GM13977 (cell line): ENCODE data around the gene WBP2.
A peak's percentile ranks its signal among the peaks of the same experiment; 100 is the strongest.

ENCODE experiments used
- DNase-seq: peaks from one replicate; pipeline ENCODE4 v3.0.0; 2012; ENCODE audit warnings: low spot score
- CTCF ChIP-seq: IDR thresholded peaks from 2 replicates; pipeline ENCODE4 v1.5.1; 2012; ENCODE audit warnings: mild to moderate bottlenecking, control low read depth; ENCODE audit not compliant: insufficient read depth; ENCODE audit errors: extremely low read depth, missing control alignments
- in situ Hi-C: fragments of 300-500 bp; cut with MboI; formaldehyde crosslinking; loops from one replicate; pipeline ENCODE4 v1.12.0; 2022; ENCODE audit warnings: low sequenced_read_pairs, low pct_unique_long_range_greater_than_20kb, mixed read lengths, inconsistent platforms; ENCODE audit not compliant: unreplicated experiment

WBP2 gene

DNA sequence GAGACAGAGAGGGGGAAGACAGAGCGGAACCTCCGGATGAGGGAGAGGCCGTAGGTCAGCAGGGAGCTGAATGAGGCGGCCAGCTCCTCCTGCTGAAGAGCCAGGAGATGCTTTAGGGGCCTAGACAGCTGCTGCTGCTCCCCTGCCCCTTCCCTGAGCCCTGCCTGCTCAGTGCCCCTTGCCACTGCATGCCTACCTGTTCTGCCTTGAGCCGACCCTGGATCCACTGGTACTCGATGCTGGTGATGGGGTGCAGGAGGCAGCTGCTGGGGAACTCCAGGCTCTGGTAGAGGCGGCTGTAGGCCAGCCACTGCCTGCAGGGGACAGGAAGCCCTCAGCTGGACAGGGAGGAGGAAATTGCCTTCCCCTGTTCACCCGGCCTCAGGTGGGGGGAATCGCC, 18.5 kb downstream of the WBP2 start:
- in situ Hi-C loops: no loop called here
- DNase-seq: no peak
- no peak for TF ChIP-seq CTCF

DNA sequence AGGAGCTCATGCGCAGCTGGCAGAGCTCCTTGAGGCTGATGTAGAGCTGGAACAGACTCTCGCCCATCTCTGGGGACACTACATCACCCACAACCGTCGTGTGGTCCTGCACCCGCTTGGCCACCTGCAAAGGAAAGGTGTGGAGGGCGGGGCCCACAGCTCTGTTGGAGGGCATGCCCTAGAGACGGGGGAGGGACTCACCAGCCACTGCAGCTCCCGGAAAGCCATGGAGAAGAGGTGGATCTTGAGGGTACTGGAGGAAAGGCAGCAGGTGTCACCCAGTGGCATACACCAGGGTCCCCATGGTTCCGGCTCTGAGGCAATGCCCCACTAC, 19.5 kb downstream of the WBP2 start:
- in situ Hi-C loops: no loop called here
- DNase-seq: peak; percentile 30

DNA sequence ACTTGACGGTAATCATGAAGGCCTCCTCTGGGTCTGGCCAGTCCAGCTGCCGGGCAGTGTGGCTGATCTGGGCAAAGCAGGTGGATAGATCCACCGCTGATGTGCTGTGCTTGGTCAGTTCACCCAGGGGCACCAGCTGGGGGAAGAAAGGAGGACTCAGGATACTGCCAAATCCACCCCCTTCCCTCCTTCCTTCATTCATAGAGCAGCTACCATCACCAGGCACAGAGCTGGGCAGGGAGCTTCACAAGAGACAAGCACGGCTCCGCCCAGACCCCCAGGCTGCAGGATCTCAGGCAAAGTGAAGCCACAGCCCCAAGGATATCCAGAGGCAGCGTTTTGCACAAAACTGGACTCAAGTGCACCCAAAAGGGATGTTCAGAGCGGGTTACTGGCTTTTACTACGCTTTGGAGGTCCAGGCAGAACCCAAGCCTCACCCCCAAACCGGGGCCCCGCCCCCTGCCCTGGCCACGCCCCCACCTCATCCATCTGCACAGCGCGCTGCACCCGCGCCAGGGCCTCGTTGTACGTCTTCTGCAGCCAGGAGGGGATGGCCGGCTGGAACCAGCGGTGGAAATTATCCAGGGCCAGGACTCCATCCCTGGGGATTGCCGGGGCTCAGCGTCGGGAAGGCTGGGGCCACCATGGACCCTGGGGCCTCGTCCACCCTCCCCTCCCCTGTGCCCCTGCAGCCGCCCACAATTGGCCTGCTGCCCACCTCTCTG, 20.0 kb downstream of the WBP2 start:
- TF ChIP-seq CTCF: no peak
- in situ Hi-C loops: no loop called here
- DNase-seq: peak; percentile 29

More for the DNA sequence above, 19.5 kb downstream of the WBP2 start:
- no peak for TF ChIP-seq CTCF

GRCh38 chr17:75834279-75834920, 20.7 kb downstream of the WBP2 start:
- DNase-seq: peak; percentile 30
- TF ChIP-seq CTCF: no peak
- in situ Hi-C loops: no loop called here

DNA sequence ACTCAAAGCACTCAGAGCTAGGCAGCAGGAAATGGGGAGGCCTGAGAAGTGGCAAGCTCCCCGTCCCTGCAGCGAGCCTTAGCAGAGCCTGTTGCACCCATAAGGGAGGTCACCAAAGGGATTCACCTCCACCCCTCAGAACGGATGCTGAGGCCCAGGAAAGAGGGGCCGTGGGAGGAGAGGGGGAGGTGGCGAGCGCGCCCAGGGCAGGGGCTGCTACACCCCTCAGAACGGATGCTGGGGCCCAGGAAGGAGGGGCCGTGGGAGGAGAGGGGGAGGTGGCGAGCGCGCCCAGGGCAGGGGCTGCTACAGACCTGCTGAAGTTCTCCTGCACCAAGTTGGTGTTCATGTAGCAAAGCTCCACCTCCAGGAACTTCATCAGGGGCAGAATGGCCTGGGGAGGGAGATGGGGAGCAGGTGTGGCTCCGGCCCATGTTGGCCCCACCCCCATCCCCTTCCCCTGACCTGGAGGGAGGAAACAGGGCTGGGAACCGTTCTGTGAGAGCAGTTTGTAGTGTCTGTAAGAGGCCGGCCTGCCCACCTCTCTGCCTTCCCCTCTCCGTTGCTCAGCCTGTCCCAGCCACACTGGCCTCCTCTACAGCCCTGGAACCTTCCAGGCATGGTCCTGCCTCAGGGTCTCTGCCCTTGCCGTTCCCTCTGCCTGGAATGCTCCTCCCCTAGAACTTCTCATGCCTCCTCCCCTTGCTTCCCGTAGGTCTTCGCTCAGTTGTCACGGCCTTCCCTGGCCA, 22.3 kb downstream of the WBP2 start:
- no peak for TF ChIP-seq CTCF
- peak; percentile 51 for DNase-seq

DNA sequence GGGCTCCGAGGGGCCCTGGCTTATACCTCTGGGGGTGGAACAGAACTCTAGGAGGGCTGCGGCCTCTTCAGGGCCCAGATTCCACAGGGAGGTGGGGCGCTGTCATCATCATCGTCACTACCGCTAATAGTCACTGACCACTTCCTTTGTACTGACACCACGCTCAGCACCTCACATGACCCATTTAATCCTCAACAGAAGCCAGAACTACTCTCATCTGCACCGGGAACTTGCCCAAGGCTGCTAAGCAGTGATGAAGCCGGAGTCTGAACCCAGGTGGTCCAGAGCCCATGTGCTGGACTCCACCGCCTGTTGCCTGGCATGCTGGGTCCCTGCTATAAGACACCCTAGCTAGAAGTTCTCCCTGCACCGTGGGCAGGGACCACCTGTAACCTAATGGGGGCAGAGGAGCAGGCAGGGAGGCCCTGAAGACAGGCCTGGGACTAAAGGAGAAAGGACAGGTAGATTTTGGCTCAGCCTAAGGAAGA, 22.9 kb downstream of the WBP2 start:
- peak; percentile 52 for DNase-seq
- no peak for TF ChIP-seq CTCF
- in situ Hi-C loops: no loop called here

More for the DNA sequence above, 22.3 kb downstream of the WBP2 start:
- in situ Hi-C loops: no loop called here
